HUDEP-2 (cell line): ENCODE results near the gene HPS4.

Experiments
- DNase-seq, 76 experiments: peaks; one replicate each; lab custom pipeline; 2025; ENCODE audit not compliant: unreplicated experiment in 76 of 76; lab: John Stamatoyannopoulos, UW

The HPS4 gene

DNA sequence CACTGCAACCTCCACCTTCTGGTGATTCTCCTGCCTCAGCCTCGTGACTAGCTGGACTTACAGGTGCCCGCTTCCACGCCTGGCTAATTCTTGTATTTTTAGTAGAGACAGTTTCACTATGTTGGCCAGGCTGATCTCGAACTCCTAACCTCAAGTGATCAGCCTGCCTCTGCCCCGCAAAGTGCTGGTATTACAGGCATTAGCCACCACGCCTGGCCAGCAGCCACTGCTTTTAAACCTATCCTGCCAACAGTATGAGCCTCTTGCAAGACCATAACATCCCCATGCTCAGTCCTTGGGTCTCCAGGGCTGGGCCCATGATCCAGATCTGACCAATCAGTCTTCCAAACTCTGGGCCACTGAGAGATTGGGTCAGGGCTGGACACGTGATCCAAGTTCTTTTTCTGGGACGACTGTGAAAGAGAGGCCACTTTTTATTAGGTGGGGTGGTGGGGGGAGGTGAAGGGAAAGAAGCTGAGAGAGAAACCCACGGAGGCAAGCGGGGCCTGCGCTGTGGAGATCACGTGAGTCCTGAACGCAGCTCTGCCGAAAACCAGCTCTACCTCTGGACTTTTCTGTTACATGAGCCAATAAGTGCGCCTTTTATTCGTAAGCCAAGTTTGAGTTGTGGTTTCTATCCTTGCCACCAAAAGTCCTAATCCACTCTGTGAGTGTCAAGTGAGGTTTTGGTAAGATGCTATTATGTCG lies 36.6 kb downstream of the HPS4 start:
- no peak for DNase-seq

DNA sequence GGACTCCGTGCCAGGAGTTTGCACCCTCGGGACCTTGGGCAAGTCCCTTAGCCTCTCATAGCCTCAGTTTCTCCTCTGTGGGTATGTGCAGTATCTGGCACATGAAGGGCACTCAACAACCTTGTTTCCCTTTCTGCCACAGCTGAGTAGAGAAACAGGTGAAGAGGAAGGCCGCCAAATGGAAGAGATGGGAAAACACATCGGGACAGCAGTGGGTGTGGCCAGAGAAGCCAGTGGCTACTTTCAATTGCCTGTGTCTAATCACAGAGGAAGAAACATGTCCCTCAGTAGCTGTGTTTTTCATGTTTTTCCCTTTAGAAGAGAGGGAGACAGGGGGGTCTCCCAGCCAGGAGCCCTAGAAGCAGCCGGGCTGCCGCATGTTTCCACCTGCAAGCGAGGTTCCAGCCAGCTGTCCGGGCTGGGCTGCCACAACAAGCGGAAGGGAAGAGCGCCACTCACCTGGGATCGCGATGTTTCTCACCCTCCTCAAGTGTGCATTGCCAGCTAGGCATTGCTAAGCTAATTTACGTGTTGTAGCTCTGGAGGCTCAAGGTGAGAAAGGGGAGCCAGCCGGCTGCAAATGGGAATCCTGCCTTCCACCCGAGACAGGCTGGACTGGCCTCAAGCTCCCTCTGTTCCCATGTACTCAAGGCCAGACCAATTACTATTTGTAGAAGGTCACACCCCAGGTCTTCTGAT lies 37.9 kb downstream of the HPS4 start:
- no peak for DNase-seq

DNA sequence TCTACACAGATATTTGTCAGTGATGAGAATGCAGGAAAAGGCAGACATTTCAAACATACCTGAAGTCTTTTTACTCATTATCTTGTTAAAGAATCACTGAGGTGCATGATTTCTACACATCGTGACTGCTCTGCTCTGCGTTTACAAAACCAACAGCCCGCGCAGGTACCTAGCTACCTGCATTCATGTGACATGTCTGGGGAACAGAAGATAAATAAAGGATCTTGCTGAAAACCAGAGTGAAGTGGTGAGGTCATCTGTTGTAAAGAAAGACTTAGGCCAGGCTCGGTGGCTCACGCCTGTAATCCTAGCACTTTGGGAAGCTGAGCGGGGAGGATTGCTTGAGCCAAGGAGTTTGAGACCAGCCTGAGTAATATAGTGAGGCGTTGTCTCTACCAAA lies 38.8 kb downstream of the HPS4 start:
- no peak for DNase-seq

DNA sequence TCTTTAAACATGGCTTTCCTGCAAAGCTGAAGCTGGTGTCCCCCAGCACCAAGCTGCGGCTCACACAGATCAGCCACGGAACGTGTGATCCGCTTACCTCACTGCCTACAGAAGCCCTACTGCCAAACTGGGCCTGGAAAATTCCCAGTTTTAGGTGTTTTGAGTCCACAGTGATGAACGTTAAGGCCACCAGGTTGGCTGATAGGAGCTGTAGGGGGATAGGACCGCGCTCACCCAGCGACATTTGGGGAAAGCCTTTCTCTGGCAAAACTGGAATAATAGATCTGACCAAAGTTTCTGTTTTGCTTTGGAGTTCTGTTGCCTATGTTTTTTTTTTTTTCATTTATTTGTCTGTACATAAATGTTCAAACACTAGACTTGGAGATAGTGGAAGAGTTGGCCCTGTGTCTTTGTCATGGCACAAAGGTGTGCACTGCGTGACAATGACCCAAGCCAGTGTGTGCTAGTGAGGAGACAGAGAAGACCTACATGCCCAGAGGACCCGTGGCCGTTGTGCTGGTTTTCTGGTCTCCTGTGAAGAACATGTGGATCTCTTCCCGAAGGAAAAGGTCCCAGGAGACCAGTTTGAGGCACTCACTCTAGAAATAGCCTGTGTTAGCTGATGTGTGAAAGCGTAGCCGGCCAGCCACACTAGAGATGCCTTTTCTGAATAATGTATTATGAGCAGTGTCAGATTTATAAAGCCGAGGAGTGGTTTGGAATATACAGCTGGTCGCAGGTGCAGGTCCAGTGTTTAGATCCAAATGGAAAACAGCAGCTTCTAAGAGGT lies 39.5 kb downstream of the HPS4 start:
- DNase-seq = no peak

DNA sequence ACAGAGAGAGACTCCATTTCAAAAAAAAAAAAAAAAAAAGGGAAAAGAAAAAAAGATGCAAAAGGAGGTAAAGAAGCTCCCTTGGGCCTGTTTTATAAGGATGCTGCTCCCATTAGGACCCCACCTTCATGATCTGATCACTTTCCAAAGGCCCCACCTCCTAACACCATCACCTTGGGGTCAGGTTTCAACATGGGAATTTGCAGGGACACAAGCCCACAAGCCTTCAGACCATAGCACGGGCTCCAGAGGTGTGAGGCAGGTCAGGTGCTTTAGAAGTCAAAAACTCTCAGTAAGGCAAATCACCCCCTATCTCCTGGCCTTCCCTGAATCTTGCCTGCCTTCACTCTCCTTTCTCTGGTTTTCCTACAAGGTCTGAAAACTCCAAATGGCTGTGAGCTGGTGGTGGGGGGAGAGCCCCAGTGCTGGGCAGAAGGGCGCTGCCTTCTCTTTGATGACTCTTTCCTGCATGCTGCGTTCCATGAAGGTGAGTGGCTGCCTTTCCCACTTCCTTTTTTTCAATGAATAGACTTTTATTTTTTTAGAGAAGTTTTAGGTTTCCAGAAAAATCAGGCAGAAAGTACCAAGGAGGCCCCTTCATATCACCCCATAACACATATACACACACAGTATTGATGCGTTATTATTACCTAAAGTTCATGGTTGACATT lies 41.4 kb downstream of the HPS4 start:
- DNase-seq = no peak

DNA sequence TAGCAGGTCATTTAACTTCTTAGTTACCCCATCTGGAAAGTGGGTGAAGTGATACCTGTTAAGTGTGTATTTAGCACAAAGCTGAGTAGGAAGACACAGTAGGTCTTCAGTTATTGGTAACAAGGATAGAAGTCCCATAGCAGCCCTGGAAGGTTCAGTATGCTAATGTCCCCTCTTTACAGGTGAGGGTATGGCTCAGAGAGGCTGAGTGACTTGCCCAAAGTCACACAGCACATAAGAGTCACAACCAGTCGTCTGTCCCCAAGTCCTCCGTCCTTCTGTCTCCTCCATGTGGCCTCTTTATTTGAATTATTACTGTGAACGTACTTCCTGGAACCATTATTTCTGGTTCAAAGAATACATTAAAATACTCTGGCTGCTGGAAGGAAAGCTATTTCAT lies 44.0 kb downstream of the HPS4 start:
- no peak for DNase-seq

DNA sequence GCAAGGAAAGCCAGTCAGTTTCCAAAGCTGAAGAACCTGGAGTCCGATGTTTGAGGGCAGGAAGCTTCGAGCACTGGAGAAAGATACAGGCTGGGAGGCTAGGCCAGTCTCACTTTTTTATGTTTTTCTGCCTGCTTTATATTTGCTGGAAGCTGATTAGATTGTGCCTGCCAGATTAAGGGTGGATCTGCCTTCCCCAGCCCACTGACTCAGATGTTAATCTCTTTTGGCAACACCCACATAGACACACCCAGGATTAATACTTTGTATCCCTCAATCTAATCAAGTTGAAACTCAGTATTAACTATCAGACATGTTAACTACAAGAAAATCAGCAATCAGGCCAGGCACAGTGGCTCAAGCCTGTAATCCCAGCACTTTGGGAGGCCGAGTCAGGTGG lies 44.8 kb downstream of the HPS4 start:
- DNase-seq = peak in 3 of 76 experiments; percentile 16 to 39 (median 17)

DNA sequence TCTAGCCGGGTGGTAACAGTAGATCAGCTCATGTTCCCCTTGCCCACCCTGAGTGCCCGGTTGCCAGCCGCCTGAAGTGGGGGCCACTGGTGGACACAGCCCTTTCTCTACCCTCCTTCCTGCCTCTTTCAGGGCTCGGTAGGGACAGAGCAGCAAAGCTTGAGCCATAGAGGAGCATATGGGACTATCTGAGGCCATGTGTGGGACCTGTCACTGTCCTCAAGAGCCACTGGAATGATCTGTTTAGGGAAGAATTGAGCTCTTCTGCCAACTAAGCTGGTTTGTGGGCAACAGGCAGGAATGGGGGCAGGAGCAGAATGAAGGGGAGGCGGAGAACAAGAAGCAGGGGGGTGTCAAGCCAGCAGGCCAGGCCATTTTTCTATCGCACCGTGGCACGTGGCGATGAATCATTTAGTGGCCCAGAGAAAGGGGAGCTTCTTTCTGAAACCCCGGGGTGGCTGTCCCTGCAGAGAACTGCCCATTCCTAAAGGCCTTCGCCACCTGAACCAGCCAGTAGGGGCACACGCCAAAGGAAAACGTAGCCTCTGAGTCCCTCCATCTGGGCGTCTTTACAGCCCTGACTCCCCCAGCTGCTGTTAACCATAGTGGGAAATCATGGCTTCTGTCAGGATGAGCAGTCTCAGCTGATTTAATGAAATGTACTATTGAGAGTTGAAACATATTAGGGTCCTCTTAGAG lies 45.7 kb downstream of the HPS4 start:
- no peak for DNase-seq

DNA sequence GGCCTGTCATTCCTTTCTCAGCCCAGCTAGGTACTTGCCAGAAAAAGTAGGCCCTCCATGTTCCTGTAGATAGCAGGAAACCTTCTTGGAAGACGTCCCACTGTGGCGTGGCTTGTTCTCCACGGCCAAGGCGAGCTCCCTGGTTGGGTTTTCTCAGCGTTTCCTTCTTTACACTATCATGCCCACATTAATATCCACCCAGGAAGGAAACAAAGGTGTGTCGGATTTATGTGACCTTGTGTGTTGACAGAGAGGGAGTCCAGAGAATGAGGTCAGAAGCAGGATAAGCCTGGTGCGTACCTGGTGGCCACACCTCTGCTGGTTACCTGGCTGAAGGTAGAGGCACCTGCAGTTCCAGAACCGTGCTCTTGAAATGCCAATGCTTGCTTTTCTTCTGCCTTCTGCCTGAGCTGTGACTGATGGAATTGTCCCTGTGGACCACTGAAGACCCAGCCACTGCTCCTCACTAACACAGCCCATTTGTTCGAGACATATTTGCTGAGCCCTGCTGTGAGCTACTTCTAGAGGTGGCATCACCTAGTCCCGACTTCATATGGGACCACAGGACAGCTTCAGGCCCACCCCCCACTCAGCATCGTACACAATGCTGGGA lies 46.6 kb downstream of the HPS4 start:
- no peak for DNase-seq

DNA sequence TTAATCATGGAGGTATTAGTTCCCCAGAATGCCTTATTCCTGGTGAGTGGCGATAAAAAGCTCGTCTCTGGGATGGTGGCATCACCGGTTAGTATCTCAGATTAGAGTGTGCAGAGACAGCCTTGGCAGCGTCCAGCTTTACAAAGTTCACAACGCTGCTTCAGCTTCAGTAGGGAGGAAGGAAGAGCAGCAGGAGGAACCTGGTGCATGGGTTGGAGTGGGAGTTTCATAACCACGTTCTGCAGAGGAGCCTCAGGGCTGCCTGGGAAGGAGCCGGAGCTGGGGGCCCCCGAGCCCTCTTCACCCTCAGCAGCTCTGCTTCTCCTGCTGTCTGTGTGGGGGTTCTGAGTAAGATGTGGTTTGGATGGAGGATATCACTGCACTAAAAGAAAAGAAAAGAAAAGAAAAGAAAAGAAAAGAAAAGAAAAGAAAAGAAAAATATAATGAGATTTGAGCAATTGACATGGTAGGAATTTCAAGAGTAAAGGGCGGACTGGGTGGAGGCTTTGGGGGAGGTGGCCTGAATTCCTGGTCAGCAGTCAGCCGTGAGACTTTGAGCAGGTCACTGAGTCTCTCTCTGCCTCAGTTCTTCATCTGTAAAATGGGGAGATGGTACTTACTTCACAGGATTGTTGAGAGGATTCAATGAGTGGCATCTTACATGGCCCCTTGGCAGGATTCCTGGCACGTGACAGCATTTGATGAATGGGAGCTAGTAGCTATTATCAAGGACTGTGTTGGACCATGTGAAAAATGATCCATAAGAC lies 48.1 kb downstream of the HPS4 start:
- no peak for DNase-seq

DNA sequence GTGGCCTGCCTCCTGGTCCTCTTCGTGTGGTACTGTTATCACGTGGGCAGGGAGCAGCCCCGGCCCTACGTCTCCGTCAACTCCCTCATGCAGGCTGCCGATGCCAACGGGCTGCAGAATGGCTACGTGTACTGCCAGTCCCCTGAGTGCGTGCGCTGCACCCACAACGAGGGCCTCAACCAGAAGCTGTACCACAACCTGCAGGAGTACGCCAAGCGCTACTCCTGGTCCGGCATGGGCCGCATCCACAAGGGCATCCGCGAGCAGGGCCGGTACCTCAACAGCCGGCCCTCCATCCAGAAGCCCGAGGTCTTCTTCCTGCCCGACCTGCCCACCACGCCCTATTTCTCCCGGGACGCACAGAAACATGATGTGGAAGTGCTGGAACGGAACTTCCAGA lies 49.8 kb downstream of the HPS4 start:
- DNase-seq = no peak

DNA sequence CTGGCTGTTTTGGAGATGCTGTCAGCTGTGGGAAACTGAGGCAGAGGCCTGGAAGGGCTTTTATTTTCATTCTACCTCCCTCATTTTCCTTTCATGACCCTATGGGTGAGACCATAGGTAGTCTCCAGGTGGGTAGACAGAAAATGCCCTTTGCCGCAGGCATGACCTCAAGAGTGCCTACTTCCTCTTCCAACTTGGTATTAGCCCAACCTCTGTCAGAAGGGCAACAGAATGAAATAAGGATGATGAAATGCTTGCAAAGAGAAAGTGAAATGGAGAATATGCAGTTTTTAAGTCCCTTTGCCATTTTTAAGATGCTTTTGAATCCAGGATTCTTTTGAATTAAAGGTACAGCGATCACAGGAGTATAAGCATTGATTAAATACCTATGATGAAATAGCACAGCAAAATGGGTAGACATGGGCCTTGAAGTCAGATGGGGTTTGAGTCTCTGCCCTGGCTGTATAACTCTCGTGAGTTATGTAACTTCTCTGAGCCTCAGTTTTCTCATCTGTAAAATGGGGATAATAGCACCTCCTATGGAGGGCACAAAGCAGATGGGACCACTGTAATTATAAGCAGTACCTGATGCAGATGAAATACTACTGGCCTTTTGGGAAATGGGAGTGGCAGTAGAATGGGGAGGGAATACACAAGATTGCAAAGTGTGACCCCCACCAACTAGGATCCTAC lies 50.8 kb downstream of the HPS4 start:
- no peak for DNase-seq

DNA sequence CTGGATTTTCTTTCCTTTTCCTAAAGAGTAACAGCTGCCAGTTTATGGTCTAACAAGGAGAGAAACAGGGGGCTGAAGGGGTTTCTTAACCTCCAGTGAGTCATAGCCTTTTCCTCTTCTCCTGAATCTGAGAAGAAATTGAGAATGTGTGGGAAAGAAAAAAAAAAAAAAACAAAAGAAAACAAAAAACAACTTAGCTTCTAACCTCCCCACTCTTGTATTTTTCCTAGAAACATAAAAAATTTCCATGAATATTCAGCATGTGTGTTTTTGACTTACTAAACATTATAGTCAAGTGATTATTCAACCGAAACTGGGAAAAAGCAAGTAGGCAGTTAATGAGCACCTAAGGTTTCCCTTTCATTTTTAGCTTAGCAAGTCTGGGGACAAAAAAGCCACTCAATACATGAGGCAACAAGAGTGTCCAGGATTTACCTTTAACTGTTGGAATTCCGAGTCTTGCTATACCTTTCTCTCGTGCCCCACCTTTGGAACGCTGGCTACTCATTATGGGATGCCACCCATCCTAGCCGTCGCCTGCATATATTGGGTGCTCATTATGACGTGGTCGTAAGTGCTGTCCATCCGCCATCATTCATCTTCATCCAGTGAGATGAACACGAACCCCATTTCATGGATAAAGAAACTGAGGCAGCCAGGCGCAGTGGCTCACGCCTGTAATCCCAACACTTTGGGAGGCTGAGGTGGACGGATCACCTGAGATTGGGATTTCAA lies 52.2 kb downstream of the HPS4 start:
- no peak for DNase-seq

DNA sequence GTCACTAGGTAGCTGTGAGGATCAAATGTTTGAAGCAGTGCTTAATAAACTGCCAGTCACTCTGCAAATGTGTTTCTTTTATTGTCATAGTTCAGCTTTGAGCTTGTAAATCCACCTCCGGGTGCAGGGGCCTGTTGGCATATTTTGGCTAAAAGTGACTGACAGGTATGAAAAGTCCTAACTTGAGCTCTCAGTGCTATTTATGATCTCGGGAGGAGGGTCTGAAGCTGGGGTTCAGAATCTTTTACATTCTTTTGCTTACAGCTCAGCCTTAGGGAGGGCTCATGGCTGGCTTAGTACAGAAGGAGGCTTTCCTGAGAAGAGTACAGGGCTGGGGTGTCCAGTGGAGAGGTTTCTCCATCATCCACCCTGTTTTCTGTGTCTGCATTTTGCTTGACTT lies 53.0 kb downstream of the HPS4 start:
- no peak for DNase-seq

DNA sequence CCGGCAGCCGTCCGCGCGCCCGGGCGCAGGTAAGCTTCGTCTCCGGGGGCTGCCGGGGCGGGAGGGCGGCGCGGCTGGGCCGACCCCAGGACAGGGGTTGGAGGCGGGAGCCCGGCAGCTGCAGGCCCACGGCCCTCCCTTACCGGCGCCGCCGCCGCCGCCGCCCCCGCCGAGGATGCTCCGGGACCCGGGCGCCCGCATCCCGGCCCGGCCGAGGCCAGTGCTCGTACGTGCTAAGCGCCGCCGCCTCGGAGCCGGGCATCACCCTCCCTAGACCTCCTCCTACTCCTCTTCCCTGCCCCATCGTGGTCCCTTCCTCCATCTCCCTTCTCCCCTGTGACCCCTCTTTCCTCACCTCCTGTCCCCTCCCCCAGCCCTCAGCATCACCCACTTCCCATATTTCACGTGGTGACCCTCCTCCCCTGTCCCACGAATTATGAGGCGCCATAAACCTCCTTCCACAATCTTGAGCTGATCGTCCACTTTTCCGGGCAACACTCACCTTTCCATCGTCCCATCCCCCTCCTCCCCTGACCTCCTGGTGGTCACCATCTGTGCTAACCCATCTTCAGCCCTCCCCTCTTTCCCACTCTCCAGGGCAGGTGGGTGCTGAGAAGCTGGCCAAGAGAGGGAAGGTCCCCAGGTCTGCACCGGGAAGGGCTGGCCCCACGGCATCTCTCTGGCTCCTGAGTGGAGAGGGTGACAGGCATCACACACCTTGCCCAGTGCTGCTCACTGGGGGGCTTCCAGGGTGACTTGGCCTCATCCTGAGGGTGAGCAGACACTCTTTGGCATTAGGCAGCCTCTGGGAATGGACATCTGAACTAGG lies 53.9 kb downstream of the HPS4 start:
- DNase-seq = no peak

DNA sequence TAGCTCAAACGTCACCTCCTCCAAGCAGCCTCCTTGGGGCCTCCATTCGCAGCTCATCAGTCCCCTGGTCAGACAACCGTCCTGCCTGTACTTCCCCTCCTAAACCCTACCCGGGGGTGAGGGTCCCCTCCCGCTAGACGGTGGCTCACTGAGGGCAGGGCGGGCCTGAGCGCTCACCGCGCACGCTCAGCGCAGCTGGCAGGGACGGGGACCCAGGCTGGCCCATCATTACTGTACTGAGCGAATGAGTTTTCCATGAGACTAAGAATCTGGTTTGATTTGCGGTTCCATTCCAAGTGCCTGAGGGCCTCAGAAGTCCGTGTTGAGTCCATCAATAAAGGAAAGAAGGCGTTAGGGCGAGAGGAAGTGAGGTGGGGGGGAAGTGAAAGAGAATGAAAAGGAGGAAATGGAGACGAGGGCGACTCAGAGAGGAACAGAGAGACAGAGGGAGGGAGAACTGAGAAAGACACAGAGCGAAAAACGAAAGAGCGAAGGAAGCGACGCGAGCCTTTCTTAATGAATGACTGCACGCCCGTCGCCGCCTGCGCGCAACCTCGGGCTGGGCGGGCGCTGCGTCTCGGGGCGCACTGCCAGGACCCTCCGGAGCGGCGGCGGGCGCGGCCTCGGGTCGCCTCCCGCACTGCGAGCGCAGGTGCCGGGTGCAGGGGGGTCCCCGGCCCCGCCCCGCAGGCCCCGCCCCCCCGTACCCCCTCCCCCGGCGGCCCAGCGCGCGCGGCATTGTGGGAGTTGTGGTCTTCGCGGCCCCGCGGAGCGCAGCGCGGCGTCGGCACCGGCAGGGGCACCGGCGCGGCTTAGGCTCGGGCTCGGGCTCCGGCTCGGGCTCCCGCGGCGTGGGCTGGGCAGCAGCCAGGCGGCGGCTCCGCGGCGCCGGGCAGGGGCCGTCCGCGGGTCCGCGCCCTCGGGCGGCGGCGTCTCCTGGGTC lies 54.8 kb downstream of the HPS4 start, which contains the start of gene ASPHD2:
Gene ASPHD2 (plus strand): TSS at position 746 of the 943 bp plus-strand sequence. CDS start 4,356 bp downstream, outside the sequence.
- DNase-seq = peak in 13 of 76 experiments; percentile 7 to 32 (median 15)
